ENCODE results near the gene CDRT4.
A peak's percentile ranks its signal among the peaks of the same experiment; 100 is the strongest.
"Not testable (repeated sequence)": the region's sequence is repeated elsewhere in the genome, so short reads cannot be mapped to it uniquely, and the experiment has no call there.

CDRT4 gene

DNA sequence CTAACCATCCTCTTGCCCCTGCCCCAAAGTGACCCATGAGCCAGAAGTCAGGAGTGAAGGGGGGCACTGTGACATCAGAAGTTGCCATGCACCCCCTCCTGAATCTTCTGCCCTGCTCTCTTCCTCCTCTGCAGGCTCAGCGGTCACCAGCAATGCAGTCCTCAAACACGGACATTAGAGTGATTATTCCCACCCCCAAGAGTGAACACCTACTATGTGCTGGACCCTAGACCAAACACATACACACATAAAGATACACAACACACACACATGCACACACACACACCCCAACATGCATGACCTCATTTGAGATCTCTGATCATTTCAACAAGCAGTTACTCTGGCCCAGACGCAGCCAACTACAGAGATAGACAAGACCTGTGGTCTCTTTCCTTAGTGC is at the start of gene CDRT4:
Gene CDRT4, minus strand, starts transcription at position 30 of the 400 bp plus-strand sequence. CDS start 27,383 bp downstream, outside the sequence.
- no peak for DNase-seq (ENCODE audit: low read depth, low spot score)

DNA sequence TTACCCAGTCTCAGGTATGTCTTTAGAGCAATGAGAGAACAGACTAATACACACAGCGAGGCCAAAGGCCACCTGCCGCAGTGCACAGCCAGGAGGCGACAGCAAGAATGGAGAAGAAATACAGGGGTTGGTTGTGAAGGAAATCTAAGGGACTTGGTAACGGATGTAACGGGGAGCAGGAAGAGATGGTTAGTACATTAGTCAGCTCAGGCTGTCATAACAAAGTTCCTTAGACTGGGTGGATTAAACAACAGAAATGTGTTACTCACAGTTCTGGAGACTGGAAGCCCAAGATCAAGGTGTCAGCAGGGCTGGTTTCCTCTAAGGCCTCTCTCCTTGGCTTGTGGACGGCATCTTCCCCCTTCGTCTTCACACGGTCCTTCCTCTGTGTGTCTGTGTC is 48.7 kb upstream of the CDRT4 start:
- DNase-seq (ENCODE audit: low read depth, low spot score): no peak

- DNase-seq (ENCODE audit: low read depth, low spot score): no peak
Measured at GRCh38 chr17:15514469-15514868, 47.0 kb upstream of the CDRT4 start.

- no peak for DNase-seq (ENCODE audit: low read depth, low spot score)
Measured at GRCh38 chr17:15513856-15514459, 46.5 kb upstream of the CDRT4 start.

DNA sequence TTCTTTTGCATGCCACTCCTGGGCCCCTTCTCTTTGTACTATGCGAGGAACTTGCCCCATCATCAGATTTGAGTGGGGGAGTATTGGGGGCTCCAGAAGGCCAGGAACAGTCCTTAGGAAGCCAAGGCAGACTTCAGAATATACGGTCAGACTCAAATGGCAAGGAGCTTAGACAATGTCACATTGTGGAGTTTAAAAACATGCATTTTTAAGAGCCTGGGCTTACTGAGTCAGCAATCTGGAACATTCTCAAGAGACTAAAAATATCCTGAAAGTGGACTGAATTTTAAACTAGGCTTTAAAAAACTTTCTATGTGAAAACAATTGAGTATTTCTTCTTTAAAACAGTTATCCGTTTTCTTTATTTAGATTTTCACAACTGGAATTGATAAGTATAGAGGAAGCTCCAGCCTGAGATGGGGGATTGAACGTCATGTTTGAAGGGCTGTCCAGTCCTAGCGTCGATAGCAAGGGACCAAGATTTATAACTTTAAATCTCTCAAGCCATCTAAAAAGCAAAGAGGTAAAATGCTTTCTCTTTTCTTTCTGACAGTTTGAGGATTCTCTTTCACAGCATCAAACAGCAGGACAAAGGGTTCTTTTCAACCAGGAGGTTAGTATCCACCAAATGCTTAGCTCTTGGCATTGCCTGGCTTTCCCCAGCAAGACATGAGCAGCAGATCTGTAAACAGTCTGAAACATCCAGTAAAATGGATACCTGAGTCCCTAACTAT is 45.8 kb upstream of the CDRT4 start:
- DNase-seq (ENCODE audit: low read depth, low spot score): no peak

- no peak for DNase-seq (ENCODE audit: low read depth, low spot score)
Measured at GRCh38 chr17:15512071-15512709, 44.8 kb upstream of the CDRT4 start.

DNA sequence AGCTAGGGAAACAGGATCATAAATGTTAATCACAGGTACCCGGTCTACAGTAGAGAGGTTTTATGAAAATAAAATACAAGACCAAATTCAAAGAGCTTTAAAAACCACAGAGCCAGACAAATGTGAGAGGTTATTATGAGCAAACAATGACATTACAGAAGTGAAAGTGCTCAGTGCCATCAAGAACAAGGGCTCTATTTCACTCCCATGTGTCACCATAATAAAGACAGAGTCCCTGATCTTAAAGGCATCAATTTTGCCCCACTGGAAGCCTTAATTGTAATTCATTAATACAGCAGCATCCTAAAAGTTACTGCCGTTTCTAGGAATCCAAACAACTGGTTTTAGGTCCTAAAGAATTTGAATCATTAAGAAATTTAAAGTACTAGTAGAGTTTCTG is 43.7 kb upstream of the CDRT4 start:
- no peak for DNase-seq (ENCODE audit: low read depth, low spot score)

- no peak for DNase-seq (ENCODE audit: low read depth, low spot score)
Measured at GRCh38 chr17:15510361-15510760, 42.9 kb upstream of the CDRT4 start.

DNA sequence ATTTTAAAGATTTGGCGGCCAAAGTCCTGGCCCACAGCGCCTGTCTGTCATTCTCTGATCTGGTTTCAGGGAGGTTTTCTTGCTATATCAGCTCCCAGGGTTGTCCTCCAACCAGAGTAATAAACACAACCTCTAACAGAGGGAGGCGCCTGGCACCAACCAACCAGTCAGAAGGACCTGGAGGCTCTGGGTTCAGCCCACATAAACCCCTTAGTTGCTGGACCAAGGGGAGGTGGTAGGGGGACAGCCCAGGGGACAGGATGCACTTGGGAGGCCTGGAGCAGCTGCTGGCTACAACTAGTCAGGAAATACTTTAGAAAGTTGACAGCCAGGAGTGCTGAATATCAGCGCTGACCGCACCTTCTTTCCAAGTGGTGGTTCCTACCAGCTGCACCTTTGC is 41.7 kb upstream of the CDRT4 start:
- no peak for DNase-seq (ENCODE audit: low read depth, low spot score)

DNA sequence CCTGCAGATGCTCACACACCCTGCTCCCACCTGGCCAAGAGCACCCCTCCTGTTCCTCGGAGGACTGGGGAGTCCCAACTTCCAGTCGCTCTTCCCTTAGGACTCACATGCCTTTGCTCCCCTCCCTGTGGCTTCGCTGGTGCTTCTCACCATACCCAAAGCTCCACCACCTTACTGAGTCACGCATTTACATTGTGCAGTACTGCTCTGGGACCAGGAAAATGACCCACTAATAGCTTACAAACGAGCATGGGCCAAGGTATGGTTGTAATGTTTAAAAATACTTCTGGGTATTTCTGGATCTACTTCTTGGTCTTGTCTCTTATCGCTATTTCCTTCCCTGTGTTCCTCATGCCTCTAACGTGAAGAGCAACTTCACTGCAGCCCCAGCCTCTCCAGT is 41.0 kb upstream of the CDRT4 start:
- DNase-seq (ENCODE audit: low read depth, low spot score): no peak

DNA sequence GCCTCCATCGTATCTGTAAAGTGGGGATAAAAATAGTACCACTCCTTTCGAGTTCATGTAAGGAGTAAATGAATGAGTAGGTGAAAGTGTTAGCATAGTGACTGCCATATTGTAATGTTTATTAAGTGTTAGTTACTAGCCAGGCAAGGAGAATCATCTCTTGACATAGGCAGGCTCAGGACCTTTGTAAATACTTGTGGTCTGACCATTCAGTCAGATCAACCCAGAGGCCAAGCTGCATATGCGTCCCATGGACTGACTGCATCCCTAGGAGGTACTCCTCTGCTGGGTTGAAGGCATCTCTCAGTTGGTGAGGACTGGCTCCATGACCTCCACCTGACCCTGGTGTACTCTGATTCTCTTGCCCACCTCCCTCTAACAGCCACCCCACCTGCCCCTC is 40.5 kb upstream of the CDRT4 start:
- no peak for DNase-seq (ENCODE audit: low read depth, low spot score)

GRCh38 chr17:15507001-15507400 is 39.6 kb upstream of the CDRT4 start:
- no peak for DNase-seq (ENCODE audit: low read depth, low spot score)

- not testable (repeated sequence) for DNase-seq (ENCODE audit: low read depth, low spot score)
Measured at GRCh38 chr17:15505708-15506107, 38.3 kb upstream of the CDRT4 start.

- no peak for DNase-seq (ENCODE audit: low read depth, low spot score)
Measured at GRCh38 chr17:15503731-15504130, 36.3 kb upstream of the CDRT4 start.

DNA sequence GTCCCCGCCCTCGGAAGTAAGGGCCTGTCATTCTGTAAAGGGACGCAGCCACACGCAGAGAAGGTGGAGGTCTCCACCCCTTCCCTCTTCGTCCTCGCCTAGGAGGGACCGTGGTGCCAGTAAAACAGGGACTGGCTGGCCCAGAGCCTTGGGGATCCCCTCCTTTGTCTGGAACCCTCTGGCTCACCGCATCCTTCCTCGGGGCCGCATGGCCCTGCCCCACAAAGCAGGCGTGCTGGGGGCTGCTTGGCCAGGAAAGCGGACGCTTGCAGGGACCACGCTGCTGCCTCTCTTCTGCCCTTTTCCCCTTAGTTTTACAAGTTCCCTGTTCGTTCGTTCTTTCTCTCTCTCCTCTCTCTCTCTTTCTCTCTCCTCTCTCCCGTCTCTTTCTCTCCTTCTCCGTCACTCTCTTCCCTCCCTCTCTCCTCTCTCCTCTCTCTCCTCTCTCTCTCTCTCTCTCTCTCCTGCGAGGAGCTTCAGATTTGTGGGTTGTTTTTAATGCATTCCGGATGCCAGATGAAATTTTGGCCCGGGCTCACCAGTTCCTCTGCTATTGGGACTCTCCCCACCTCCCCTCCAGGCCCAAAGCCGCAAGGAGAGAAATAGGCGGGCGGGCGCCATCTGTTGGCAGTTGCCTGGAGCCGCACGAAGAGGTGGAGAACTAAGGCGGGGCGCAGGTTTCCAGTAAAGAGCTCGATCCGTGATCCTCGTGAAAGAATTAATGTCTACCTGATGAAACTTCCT is 35.1 kb upstream of the CDRT4 start:
- DNase-seq (ENCODE audit: low read depth, low spot score): peak; percentile 87

GRCh38 chr17:15501793-15502192 is 34.4 kb upstream of the CDRT4 start:
- no peak for DNase-seq (ENCODE audit: low read depth, low spot score)

- DNase-seq (ENCODE audit: low read depth, low spot score): no peak
Measured at GRCh38 chr17:15501282-15501681, 33.9 kb upstream of the CDRT4 start.

GRCh38 chr17:15498107-15498506 is 30.7 kb upstream of the CDRT4 start:
- no peak for DNase-seq (ENCODE audit: low read depth, low spot score)

- no peak for DNase-seq (ENCODE audit: low read depth, low spot score)
Measured at GRCh38 chr17:15496735-15497670, 29.6 kb upstream of the CDRT4 start.

DNA sequence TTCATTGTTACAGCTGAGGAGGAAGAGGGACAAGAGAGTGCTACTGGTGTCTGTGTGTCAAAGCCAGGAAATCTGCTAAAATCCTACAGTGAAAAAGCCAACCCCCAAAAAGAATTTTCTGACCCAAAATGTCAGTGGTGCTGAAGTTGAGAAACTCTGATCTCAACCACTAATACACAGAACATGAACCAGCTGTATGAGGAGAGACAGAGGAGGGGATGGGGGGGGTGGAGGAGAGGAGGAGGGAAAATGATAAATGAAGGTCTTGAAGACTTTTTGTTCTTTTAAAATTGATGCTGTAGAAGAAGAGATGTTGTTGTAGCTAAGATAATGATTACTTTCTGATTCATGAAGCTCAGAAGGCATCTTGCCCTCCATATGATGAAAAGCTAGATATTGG is 27.4 kb upstream of the CDRT4 start:
- no peak for DNase-seq (ENCODE audit: low read depth, low spot score)

DNA sequence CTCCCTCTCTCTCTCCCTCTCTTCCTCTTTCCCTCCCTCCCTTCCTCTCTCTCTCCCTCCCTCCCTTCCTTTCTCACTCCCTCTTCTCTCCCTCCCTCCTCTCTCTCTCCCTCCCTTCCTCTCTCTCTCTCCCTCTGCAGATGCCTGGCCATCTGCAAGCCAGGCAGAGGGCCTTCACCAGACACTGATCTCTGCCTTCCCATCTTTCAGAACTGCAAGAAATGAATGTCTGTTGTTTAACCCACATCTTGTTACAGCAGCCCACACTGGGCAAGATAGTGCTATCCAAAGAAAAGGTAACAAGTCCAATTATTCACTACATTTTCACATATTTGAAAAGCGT is 26.2 kb upstream of the CDRT4 start:
- no peak for DNase-seq (ENCODE audit: low read depth, low spot score)

All from ELF-1 (cell line).